GM21717 (cell line): ENCODE results near the gene ILKAP.
"Not testable (repeated sequence)": the region's sequence is repeated elsewhere in the genome, so short reads cannot be mapped to it uniquely, and the experiment has no call there.

Source experiments
- ATAC-seq: cut with Tn5 transposase; IDR thresholded peaks from one replicate; pipeline ENCODE4 v1.9.1; 2021; ENCODE audit warnings: mild to moderate bottlenecking, moderate library complexity; ENCODE audit not compliant: unreplicated experiment

ILKAP gene

DNA sequence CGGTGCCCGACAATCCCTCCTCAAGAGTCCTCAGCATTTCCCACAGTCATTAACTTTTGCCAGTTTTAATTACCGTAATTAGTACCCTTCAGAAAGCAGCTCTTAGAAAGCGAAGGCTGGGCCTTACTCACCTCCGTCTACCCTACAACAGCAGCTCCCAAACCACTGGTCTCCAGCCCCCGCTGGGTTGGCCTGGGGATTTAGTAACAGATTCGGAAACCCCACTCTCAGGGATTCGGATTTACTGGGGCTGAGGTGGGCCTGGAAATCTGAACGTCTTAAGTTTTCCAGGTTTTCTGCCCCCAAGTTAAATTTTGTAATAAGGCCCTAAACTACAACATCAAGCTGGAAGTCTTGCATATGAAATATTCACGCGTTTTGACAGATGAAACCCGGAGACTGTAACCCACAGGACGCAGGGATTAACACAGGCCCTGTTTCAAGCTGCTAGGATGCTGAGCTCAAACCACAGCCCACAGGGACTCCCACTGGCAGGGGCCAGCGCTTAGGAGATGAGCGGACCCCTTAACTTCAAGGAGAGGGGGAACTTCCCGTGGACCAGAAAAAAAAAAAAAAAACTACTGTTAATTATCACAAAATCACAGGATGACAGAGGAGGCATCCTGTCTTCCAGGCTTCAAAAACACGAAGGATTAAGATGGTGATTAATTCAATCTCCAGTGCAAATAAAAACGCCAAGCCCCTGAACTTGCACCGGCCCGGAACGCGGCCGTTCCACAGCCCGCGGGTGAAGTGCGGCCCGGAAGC, 985 bp downstream of the ILKAP start:
- ATAC-seq = no peak

GRCh38 chr2:238190445-238190844, 13.1 kb downstream of the ILKAP start:
- no peak for ATAC-seq

DNA sequence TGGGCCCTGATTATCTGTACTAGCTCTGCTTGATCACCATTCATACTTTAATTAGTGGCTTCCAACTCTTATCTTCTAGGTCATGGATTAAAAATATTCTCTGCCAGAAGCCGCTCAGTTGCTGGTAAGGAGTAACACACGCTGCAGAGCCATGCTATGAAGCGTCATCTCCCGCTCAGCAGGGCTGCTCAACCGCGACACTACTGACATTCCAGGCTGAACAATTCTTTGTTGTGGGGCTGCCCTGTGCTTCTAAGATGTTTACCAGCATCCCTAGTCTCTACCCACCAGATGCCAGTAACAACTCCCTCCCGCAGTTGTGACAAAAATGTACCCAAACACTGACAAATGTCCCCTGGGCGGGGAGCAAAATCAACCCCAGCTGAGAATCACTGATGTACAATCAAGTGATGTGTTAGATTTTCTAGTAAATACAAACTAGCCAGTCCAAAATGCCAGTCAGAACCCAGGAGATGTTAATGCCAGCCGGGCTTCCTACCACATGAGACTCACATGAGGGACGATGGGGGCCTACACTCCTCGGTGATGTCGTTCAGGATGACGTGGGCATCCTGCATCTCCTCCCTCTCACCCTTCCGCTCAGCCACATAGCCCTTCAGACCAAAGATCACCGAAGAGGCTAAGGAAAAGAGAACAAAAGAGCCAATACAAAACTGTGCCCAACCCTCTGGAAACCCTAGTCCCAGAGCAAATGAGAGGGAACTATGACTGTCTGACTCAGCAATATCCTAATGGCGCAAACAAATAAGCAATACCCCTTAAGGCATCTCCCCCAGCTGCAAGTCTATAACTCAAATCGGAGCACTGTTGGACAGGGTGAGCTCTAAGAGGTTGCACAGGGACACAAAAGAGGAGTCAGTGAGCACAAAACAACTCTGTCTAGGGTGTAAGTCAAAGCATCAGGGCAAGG, 15.6 kb downstream of the ILKAP start:
- no peak for ATAC-seq

- no peak for ATAC-seq
Measured at GRCh38 chr2:238183821-238184220, 19.7 kb downstream of the ILKAP start.

DNA sequence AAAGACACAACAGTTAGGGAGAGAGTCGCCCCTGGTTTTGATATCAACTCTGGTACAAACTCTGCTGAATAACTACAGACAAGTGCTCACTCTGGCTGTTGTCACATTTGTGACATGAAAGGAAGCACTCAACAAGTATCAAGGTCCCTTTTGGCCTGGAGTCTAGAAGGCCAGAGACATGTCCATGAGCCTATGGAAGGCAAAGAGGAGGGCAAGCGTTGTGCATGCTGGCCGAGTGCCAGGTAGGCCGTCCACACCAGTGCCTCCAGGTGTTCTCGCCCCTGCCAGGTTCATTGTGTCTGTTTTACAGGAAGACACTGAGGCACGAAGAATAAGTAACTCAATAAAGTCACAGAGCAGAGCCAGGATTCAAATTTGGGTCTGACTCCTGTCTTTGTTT, 21.1 kb downstream of the ILKAP start:
- no peak for ATAC-seq

DNA sequence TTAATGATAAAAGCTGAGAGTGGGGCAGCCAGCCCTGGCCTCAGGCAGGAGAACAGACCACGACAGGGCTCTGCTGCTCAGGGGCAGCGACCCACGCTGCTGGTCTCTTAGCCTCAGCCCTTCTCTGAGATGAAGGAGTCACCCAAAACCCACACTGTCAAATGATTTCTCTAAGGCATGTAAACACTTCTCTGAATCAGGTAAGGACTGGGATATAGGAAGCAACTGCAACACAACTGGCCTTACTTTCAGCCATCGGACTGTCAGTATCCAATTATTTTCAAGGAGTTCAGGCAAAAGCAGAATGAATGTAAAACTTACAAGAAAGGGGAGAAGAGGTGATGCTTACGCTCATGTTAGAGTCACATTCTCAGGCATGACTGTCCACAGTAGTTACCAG, 22.9 kb downstream of the ILKAP start:
- ATAC-seq = no peak

GRCh38 chr2:238176613-238177012, 26.9 kb downstream of the ILKAP start:
- ATAC-seq = no peak

GRCh38 chr2:238174701-238175100, 28.8 kb downstream of the ILKAP start:
- no peak for ATAC-seq

DNA sequence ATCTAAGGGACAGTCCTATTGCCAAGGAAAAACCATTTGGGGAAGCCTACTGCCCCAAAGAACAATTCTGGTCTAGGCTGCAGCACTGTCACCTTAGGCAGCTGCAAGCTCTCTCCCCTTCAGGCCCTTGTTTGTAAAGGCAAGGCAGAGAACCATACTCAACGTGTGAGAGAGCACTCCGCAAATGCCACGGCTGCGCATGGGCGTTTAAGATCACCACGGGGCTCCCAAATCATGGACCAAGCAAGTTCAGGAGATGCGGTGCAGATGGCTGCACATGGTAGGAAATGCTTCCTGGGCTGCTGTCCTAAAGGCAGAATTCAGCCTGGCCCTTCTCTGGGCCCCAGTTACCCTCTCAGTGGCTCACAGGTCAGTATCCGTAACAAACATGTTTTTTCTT, 29.2 kb downstream of the ILKAP start:
- ATAC-seq = no peak

GRCh38 chr2:238173692-238174091, 29.8 kb downstream of the ILKAP start:
- ATAC-seq = no peak

DNA sequence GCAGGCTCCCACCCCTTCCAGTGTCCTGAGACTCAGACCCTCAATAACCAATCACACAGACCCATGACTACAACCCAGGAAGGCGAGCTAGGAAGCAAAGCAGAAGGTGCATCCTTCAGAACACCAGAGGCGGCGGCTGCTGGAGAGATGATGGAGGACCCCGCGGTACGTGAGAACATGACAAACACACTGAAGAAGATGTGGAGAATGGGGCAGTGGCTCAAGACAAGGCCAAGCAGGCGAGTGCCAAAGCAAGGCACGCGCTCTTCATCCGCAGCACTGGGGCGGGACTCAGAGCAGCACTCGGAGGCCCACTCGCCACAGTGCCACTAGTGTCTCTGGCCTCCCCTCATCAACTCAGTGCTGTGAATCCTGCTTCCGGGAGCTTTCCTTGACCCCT, 31.1 kb downstream of the ILKAP start:
- no peak for ATAC-seq

GRCh38 chr2:238171575-238172187, 31.8 kb downstream of the ILKAP start:
- ATAC-seq = no peak

DNA sequence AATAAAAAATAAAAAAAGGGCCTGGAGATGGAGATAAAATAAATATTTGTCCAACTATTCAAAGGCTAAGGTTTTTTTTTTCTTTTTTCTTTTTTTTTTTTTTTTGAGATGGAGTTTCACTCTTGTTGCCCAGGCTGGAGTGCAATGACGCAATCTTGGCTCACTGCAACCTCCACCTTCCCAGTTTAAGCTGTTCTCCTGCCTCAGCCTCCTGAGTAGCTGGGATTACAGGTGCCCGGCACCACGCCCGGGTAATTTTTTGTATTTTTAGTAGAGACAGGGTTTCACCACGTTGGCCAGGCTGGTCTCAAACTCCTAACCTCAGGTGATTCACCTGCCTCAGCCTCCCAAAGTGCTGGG, 32.4 kb downstream of the ILKAP start:
- ATAC-seq = not testable (repeated sequence)

DNA sequence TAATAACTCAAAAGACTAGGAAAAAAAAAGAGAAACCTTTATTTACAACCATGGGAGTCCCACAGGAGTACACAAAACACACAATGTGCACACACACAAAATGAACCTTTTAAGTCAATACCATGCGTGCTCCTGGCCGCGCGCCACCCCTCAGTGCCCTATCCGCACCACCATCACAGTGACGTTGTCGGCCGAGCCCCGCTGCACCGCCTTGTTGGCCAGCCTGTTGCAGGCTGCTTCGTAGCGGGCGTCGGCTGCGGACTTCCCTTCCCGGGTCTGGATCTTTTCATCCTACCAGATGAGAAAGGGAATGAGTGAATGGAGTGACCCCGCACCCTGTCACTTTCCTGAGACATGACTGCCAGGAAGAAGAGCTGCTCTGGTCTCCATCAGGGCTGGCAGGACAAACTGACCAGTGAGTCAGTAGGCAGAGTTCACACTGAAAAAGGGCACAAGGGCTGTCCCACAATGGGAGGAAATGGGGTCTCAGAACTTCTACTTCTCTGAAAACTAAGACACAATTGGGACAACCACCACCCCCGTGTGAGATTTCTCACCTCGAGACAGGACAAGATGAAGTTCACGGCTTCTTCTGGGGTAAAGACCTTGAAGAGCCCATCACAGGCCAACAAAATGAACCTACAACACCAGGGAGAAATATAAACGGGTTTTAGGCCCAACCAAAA, 33.0 kb downstream of the ILKAP start:
- ATAC-seq = no peak

DNA sequence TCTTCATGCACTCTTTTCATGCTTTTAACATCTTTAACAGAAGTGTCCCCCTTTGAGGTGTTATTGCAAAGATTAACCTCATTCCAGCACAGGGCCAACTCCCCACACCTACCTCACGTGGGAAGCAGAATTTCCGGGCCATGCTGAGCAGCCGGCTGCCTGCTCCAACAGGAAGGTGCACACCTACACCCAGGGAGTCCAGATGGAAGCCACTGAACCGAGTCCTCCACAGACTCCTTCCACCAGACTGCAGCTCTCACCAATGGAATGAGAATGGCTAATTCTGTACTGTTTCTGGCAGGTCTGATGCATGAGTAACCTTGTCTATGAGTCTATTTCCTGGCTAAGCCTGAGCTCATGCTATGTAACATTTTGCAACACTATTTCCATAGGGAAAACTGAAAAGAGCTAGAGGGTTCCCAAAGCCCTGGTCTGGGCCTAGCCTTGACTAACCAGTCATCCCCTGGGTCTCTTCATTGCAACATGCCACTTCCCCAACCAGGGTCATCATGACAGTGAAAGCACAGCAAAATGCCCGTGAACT, 33.7 kb downstream of the ILKAP start:
- no peak for ATAC-seq

GRCh38 chr2:238169048-238169707, 34.3 kb downstream of the ILKAP start:
- ATAC-seq = no peak

GRCh38 chr2:238168196-238169047, 35.1 kb downstream of the ILKAP start:
- ATAC-seq = no peak

GRCh38 chr2:238167761-238168160, 35.7 kb downstream of the ILKAP start:
- no peak for ATAC-seq

DNA sequence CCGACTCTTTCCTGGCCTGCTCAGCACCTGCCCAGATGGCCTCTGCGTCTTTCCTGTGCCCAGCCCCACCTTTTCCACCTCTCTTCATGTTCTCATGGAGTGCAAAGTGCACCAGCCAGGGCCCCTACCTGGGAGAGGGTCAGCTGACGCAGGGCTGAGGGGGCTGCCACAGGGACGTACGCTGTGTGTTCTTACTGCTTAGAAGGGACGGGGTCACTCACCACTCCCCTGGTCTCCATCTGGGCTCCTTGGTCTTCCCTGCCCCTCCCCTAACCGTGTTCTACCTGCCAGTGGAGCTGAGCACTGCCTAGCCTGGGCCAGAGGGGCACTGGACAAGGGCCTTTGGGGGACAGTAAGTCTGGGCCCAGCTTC, 36.2 kb downstream of the ILKAP start:
- ATAC-seq = no peak
